HepG2 (cell line): ENCODE results near the gene MYO10. TPM values are rescaled to one million over a fixed set of nuclear protein-coding genes. Genes with fewer than 3 reads are reported as not detected.

Experiments
- ATAC-seq: fragments of 200-7000 bp; cut with Tn5 transposase; 3 replicates; pipeline ENCODE4 v1.9.1; 2020; ENCODE audit warnings: mild to moderate bottlenecking, moderate library complexity
- BruUV-seq: library from RNA; stranded (reverse); fragments of 400-500 nt; replicated peaks from 2 replicates; lab custom pipeline; 2021; lab: Mats Ljungman, UMichigan
- CTCF ChIA-PET: fragments of 300-600 bp; formaldehyde crosslinking; extraction: SDS; loops from one replicate; lab custom pipeline; 2021; ENCODE audit warnings: low total read pairs, inconsistent platforms, low intra/inter-chr PET ratio; lab: Yijun Ruan, JAX
- POLR2A ChIA-PET: fragments of 350-600 bp; sonication (Branson Sonifier 250); formaldehyde crosslinking; loops from one replicate; lab custom pipeline; 2020; ENCODE audit warnings: antibody characterized with exemption, inconsistent platforms; lab: Yijun Ruan, JAX
- DNase-seq: peaks from one replicate; pipeline ENCODE4 v3.0.0-alpha.2; 2015; ENCODE audit warnings: low spot score
- FAIRE-seq: peaks from 3 replicates; lab custom pipeline; 2011; peaks lifted over from hg19 to GRCh38; lab: Jason Lieb, UNC
- H2AFZ ChIP-seq: one replicate; pipeline ENCODE4 v1.6.1; 2011; ENCODE audit warnings: low read length, inconsistent platforms
- H3K27ac ChIP-seq: fragments of 300-600 bp; 3 replicates; pipeline ENCODE4 v1.8.0; 2011; ENCODE audit warnings: mixed run types, mild to moderate bottlenecking, mixed read lengths, low read length, inconsistent platforms; ENCODE audit not compliant: insufficient read depth; ENCODE audit errors: extremely low read length
- H3K27me3 ChIP-seq, 2 experiments: fragments of 200-600 bp in 1 of 2; 2 replicates in 1 of 2; 3 replicates in 1 of 2; pipeline versions ENCODE4 v1.6.0 to v1.8.0; 2011; ENCODE audit warnings: low read length in 2 of 2, mild to moderate bottlenecking in 2 of 2, moderate library complexity in 2 of 2, inconsistent platforms in 1 of 2; ENCODE audit not compliant: insufficient read depth in 2 of 2, control insufficient read depth in 1 of 2
- H3K36me3 ChIP-seq, 2 experiments: fragments of 200-600 bp in 1 of 2; replicated peaks in 1 of 2; 2 replicates in 1 of 2; 3 replicates in 1 of 2; pipeline versions ENCODE4 v1.5.1 to v1.8.0; 2011; ENCODE audit warnings: low read length in 2 of 2, inconsistent platforms in 1 of 2; ENCODE audit not compliant: insufficient read depth in 2 of 2, control insufficient read depth in 1 of 2
- H3K4me1 ChIP-seq: 2 replicates; pipeline ENCODE4 v1.5.1; 2012; ENCODE audit warnings: low read length, inconsistent platforms; ENCODE audit not compliant: insufficient read depth
- H3K4me2 ChIP-seq: 2 replicates; pipeline ENCODE4 v1.6.0; 2011; ENCODE audit warnings: low read depth, low read length, inconsistent platforms
- H3K4me3 ChIP-seq, 3 experiments: fragments of 200-600 bp in 1 of 3; sonication (generic), shearing (Covaris generic) in 1 of 3; replicated peaks in 1 of 3; 2 replicates each; pipeline ENCODE4 v1.5.1; 2011 to 2016; ENCODE audit warnings: low read length in 3 of 3, inconsistent platforms in 2 of 3, low read depth in 2 of 3, mild to moderate bottlenecking in 2 of 3, control low read depth in 1 of 3, mixed read lengths in 1 of 3; ENCODE audit not compliant: insufficient read depth in 1 of 3
- H3K79me2 ChIP-seq: one replicate; pipeline ENCODE4 v1.6.1; 2011; ENCODE audit warnings: low read length, inconsistent platforms; ENCODE audit not compliant: insufficient read depth
- H3K9ac ChIP-seq: 2 replicates; pipeline ENCODE4 v1.6.0; 2011; ENCODE audit warnings: mild to moderate bottlenecking, low read depth, low read length, inconsistent platforms; ENCODE audit not compliant: insufficient read depth
- H3K9me3 ChIP-seq: 2 replicates; pipeline ENCODE4 v1.5.1; 2012; ENCODE audit warnings: mild to moderate bottlenecking, low read length
- H4K20me1 ChIP-seq: 2 replicates; pipeline ENCODE4 v1.6.0; 2011; ENCODE audit warnings: inconsistent platforms, mild to moderate bottlenecking, low read length, moderate library complexity; ENCODE audit not compliant: insufficient read depth
- BCLAF1 ChIP-seq: fragments of 450-650 bp; IDR thresholded peaks from 2 replicates; pipeline ENCODE4 v1.6.1; 2017; ENCODE audit warnings: mild to moderate bottlenecking
- CBFB ChIP-seq: sonication (generic); formaldehyde crosslinking; IDR thresholded peaks from 2 replicates; pipeline ENCODE4 v1.4.0; 2020; ENCODE audit warnings: missing genetic modification reagents
- HINFP ChIP-seq: sonication (generic); formaldehyde crosslinking; IDR thresholded peaks from 2 replicates; pipeline ENCODE4 v1.4.0; 2020; ENCODE audit warnings: low read depth, mild to moderate bottlenecking, missing genetic modification reagents
- LCORL ChIP-seq, 2 experiments: fragments of 450-650 bp in 1 of 2; sonication (generic) in 1 of 2; formaldehyde crosslinking in 1 of 2; IDR thresholded peaks; 2 replicates each; pipeline versions ENCODE4 v1.5.0 to v1.6.1; 2017 to 2020; ENCODE audit warnings: antibody characterized with exemption in 1 of 2, missing genetic modification reagents in 1 of 2
- NCOA1 ChIP-seq: sonication (generic); formaldehyde crosslinking; IDR thresholded peaks from 2 replicates; pipeline ENCODE4 v1.9.0; 2021; ENCODE audit warnings: missing genetic modification reagents
- RAD51 ChIP-seq: fragments of 450-650 bp; IDR thresholded peaks from 2 replicates; pipeline ENCODE4 v1.6.1; 2016; ENCODE audit warnings: borderline replicate concordance
- TIGD3 ChIP-seq: sonication (generic); formaldehyde crosslinking; IDR thresholded peaks from 2 replicates; pipeline ENCODE4 v1.5.1; 2020; ENCODE audit warnings: mild to moderate bottlenecking, missing genetic modification reagents, borderline replicate concordance
- USF2 ChIP-seq, 2 experiments: sonication (generic) in 1 of 2; formaldehyde crosslinking in 1 of 2; IDR thresholded peaks; 2 replicates each; pipeline versions ENCODE4 v1.5.1 to v1.6.1; 2011 to 2020; ENCODE audit warnings: borderline replicate concordance in 1 of 2, low read depth in 1 of 2, low read length in 1 of 2, mild to moderate bottlenecking in 1 of 2, missing genetic modification reagents in 1 of 2, moderate library complexity in 1 of 2
- ZNF747 ChIP-seq: sonication (generic); formaldehyde crosslinking; IDR thresholded peaks from 2 replicates; pipeline ENCODE4 v1.8.1; 2023; ENCODE audit warnings: missing genetic modification reagents, mild to moderate bottlenecking, borderline replicate concordance
- ZNF770 ChIP-seq: sonication (generic); formaldehyde crosslinking; IDR thresholded peaks from 2 replicates; pipeline ENCODE4 v1.5.0; 2020; ENCODE audit warnings: mild to moderate bottlenecking, missing genetic modification reagents
- WGBS: methylation state at CpG from one replicate; pipeline ENCODE4 v1.1.6; 2017; ENCODE audit warnings: low lambda C conversion rate; 5-methylcytosine and 5-hydroxymethylcytosine counted together
- in situ Hi-C: cut with HindIII; loops from 2 replicates; pipeline ENCODE4 v1.10.0; 2017; ENCODE audit warnings: low pct_unique_long_range_greater_than_20kb; ENCODE audit not compliant: extremely low pct_ligation_motif_present
- intact Hi-C: fragments of 100-400 bp; cut with micrococcal nuclease; formaldehyde crosslinking; loops from one replicate; pipeline ENCODE4 v1.10.0; 2022; ENCODE audit not compliant: unreplicated experiment
- polyA plus RNA-seq, 8 experiments: library from polyadenylated mRNA; depleted of rRNA in 3 of 8; stranded (reverse) in 7 of 8; unstranded in 1 of 8; fragments of >200 nt; fragmentation: Illumina TruSeq in 4 of 8; extraction: Trizol in 4 of 8; gene quantifications; 2 replicates each; pipeline versions ENCODE4 v1.2.1 to v1.2.3, GENCODE V29; 2011 to 2016; ENCODE audit warnings: low read depth in 4 of 8, missing spikeins in 1 of 8, mixed read lengths in 1 of 8; ENCODE audit not compliant: insufficient read depth in 1 of 8
- total RNA-seq, 5 experiments: library from RNA; depleted of rRNA; stranded (reverse); fragments of >200 nt; fragmentation: Illumina TruSeq; extraction: Trizol; gene quantifications; 2 replicates each; pipeline ENCODE4 v1.2.3, GENCODE V29; 2016; ENCODE audit warnings: low read depth in 1 of 5

MYO10 gene
- total and polyA plus RNA-seq, 2 of the 13 experiments (the other 11 are each of a cell fraction or from before 2014, with no cell fraction given): 4.5 to 14.0 TPM

GRCh38 chr5:16970260-16970659, 34.2 kb upstream of the MYO10 start:
- H3K4me2 ChIP-seq: no peak overlapping the region
- H2AFZ ChIP-seq: no peak overlapping the region
- WGBS: 61% methylated on average over 5 of the region's 5 CpGs
- ChIA-PET CTCF (no interaction called here), POLR2A (no interaction called here)
- no peak overlapping the region for H3K4me3 ChIP-seq
- intact Hi-C loops (no loop called here), in situ Hi-C loops (no loop called here)
- no peaks in the 10 kb centered on the region for H3K79me2 ChIP-seq
- no peak overlapping the region for H3K27ac ChIP-seq
- H3K9me3 ChIP-seq: no peaks in the 10 kb centered on the region
- no peaks in the 10 kb centered on the region for H3K27me3 ChIP-seq
- TF ChIP-seq TIGD3 (CRISPR knock-in tag): no peak
- no peak for TF ChIP-seq ZNF747
- TF ChIP-seq LCORL (IDR thresholded peaks at IDR 0.05): no peak
- TF ChIP-seq LCORL (CRISPR knock-in tag; IDR thresholded peaks at IDR 0.05): no peak
- no peak for TF ChIP-seq ZNF770 (CRISPR knock-in tag)
- TF ChIP-seq RAD51: peak; percentile 79; the same call in 1 of the 2 replicates
- TF ChIP-seq HINFP (CRISPR knock-in tag): no peak
- TF ChIP-seq NCOA1 (CRISPR knock-in tag): no peak
- no peak for TF ChIP-seq BCLAF1
- peak; percentile 64 for TF ChIP-seq USF2 (IDR thresholded peaks at IDR 0.05; ENCODE audit: low read depth, low read length)
- TF ChIP-seq USF2 (CRISPR knock-in tag; IDR thresholded peaks at IDR 0.05; ENCODE audit: borderline replicate concordance): no peak
- TF ChIP-seq CBFB: no peak
- ATAC-seq (no peak), DNase-seq (no peak), FAIRE-seq (no peak)
- H3K4me1 ChIP-seq: no peaks in the 10 kb centered on the region
- H3K9ac ChIP-seq: no peak overlapping the region
- no peaks in the 10 kb centered on the region for H4K20me1 ChIP-seq
- no peaks in the 10 kb centered on the region for H3K36me3 ChIP-seq
- no TSS peak for BruUV-seq
